GM12874 (cell line): ENCODE data around the gene NCKAP5.

Source experiments
- TF ChIP-seq, protein P1 (sequence below): IDR thresholded peaks from 2 replicates; pipeline ENCODE4 v1.5.1; 2011; ENCODE audit warnings: low read depth, mild to moderate bottlenecking, control low read depth, low read length, moderate library complexity; ENCODE audit not compliant: insufficient read depth

NCKAP5 gene

GRCh38 chr2:133541376-133541775 is 26.9 kb downstream of the NCKAP5 start:
- TF ChIP-seq, protein P1, sequence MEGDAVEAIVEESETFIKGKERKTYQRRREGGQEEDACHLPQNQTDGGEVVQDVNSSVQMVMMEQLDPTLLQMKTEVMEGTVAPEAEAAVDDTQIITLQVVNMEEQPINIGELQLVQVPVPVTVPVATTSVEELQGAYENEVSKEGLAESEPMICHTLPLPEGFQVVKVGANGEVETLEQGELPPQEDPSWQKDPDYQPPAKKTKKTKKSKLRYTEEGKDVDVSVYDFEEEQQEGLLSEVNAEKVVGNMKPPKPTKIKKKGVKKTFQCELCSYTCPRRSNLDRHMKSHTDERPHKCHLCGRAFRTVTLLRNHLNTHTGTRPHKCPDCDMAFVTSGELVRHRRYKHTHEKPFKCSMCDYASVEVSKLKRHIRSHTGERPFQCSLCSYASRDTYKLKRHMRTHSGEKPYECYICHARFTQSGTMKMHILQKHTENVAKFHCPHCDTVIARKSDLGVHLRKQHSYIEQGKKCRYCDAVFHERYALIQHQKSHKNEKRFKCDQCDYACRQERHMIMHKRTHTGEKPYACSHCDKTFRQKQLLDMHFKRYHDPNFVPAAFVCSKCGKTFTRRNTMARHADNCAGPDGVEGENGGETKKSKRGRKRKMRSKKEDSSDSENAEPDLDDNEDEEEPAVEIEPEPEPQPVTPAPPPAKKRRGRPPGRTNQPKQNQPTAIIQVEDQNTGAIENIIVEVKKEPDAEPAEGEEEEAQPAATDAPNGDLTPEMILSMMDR = no peak

GRCh38 chr2:133532919-133533318 is 35.3 kb downstream of the NCKAP5 start:
- TF ChIP-seq, protein P1 = no peak

GRCh38 chr2:133531382-133531781 is 36.9 kb downstream of the NCKAP5 start:
- TF ChIP-seq, protein P1 = no peak

DNA sequence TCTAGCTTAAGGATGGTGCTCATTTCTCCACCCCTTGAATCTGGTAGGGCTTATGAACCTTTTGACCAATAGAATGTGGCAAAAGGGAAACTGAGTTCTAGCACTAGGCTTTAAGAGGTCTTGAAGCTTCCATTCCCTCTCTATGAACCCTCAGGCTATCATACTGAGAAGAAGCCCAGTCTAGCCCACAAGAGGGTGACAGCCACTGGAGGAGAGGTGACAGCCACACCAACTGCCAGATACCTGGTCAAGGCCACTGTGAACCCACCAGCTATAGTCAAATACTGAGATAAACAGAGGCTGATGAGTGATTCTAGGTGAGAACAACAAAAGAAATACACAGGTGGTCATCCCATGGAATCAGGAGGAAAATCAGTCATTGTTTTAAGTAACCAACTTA is 37.6 kb downstream of the NCKAP5 start:
- TF ChIP-seq, protein P1 = no peak

DNA sequence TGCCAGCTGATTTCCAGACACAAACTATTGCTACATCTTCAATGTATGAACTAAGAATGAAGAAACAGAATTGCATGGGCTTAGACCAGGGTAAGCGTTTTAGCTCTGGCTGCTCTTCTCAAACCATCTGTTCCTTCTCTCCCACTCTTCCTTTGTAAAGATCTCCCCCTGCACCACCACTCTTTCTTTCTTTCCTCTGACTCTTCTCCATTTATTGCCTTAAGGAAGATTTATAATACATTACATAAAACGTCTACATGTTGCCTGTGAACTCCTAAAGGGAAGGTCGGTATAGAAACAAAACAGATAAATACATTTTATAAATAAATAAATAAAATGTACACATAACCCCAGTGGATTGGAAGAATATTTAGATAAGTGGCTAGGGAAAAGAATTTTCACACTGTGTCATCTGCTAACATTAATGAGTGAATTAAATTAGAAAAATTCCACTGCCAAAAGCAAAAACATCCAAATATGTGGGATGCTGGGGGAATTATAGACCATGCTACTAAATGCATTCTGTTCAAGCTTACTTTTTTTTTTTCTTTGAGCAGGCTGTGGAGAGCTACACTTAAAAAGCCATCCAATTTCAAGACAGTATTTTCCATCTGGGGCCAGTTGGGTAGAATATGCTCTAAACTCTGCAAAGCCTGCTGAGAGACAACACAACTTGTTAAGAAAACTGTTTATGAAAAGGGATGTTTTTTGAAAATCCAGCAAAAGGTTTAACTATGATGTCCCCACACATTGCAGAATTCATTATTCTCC is 41.5 kb downstream of the NCKAP5 start:
- TF ChIP-seq, protein P1 = no peak

DNA sequence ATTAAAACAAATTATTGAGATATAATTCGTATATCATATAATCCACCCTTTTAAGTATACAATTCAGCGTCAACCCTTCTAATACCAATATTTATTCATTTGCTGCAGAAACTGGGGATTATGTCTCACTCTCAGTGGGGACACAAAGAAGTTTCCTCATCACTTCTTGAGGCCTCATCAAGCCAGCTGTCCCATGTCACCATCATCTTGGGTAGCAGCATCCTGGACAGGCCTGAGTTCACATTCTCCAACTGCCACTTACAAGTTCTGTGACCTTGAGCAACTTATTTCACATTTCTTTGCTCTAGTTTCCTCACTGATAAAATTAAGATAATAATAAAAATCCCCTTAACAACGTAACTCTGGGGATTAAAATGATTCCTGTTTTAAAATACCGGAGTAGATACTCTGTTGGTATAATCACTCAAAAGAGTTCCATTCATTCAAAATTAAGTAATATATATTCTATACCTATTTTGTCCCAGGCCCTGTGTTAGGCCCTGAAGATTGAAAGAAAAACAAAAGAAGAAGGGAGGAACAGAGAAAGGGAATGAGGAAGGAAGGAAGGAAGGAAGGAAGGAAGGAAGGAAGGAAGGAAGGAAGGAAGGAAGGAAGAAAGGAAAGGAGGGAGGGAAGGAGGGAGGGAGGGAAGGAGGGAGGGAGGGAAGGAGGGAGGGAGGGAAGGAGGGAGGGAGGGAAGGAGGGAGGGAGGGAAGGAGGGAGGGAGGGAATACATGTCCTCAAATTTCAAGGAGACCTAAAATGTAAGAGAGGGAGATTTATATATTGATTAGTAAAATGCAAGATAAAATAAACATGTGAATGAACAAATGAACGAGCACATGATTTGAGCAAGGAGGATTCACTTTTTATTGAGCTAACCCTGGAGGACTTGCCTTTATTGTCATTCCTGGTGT is 42.4 kb downstream of the NCKAP5 start:
- TF ChIP-seq, protein P1 = no peak

- TF ChIP-seq, protein P1 = no peak
These were observed 43.2 kb downstream of the NCKAP5 start for GRCh38 chr2:133525090-133525489.
